ENCODE data around the gene MAP3K5. TPM values are rescaled to one million over a fixed set of nuclear protein-coding genes. Genes with fewer than 3 reads are reported as not detected.

The MAP3K5 gene
- total and polyA plus RNA-seq, 2 of the 8 experiments (the other 6 are each of a cell fraction or from before 2014, with no cell fraction given), result 0.63 to 2.6 TPM

GRCh38 chr6:136787726-136788068 lies 4.6 kb downstream of the MAP3K5 start (continued):
- no peak for TF ChIP-seq JUN (IDR thresholded peaks at IDR 0.05; ENCODE audit: low read depth, low read length)
- TF ChIP-seq BCL11A (IDR thresholded peaks at IDR 0.05; ENCODE audit: low read depth in 2 of 2, low read length in 2 of 2), result no peak
- TF ChIP-seq HDAC6 (IDR thresholded peaks at IDR 0.05; ENCODE audit: low read depth, low read length), result no peak
- TF ChIP-seq POLR2A (IDR thresholded peaks at IDR 0.05; ENCODE audit: control extremely low read depth in 1 of 2, low read depth in 2 of 2, low read length in 2 of 2), result no peak
- TF ChIP-seq SAP30 (IDR thresholded peaks at IDR 0.05; ENCODE audit: insufficient read depth, insufficient replicate concordance, low read length), result no peak
- no peak for TF ChIP-seq CREB1 (IDR thresholded peaks at IDR 0.05)
- TF ChIP-seq KDM5A (IDR thresholded peaks at IDR 0.05; ENCODE audit: low read length), result no peak
- TF ChIP-seq GABPA (IDR thresholded peaks at IDR 0.05; ENCODE audit: borderline replicate concordance, insufficient read depth, low read length), result no peak
- no peak for TF ChIP-seq TBP (IDR thresholded peaks at IDR 0.05; ENCODE audit: low read depth, low read length)

All from H1 (cell line).